ENCODE measurements around the gene PDE11A.
A peak's percentile ranks its signal among the peaks of the same experiment; 100 is the strongest.

PDE11A gene

GRCh38 chr2:177759443-177759842, 313.1 kb downstream of the PDE11A start:
- Histone ChIP-seq H3K9me3 (ENCODE audit: control insufficient read depth, low read length) (no peaks in the 10 kb centered on the region), H3K4me1 (ENCODE audit: control insufficient read depth, insufficient read depth, low read length, poor library complexity, severe bottlenecking) (peaks cover 9% of the 10 kb centered on the region), H3K36me3 (ENCODE audit: control insufficient read depth, insufficient read depth, low read length) (no peaks in the 10 kb centered on the region), H3K27ac (ENCODE audit: low read depth, low read length, severe bottlenecking) (no peak overlapping the region), H3K4me3 (ENCODE audit: extremely low read depth, insufficient read depth, low read length, poor library complexity, severe bottlenecking) (no peak overlapping the region)
- WGBS, 2 experiments (ENCODE audit: insufficient coverage in 2 of 2), result 83 to 91% methylated on average over 1 of the region's 3 CpGs

- H3K36me3 ChIP-seq (ENCODE audit: control insufficient read depth, insufficient read depth, low read length), result no peaks in the 10 kb centered on the region
- no peaks in the 10 kb centered on the region for H3K9me3 ChIP-seq (ENCODE audit: control insufficient read depth, low read length)
- peak overlapping the region; percentile 36 for H3K27ac ChIP-seq (ENCODE audit: low read depth, low read length, severe bottlenecking)
- 25 to 62% methylated on average over 3 to 8 of the region's 11 CpGs for WGBS, 2 experiments (ENCODE audit: insufficient coverage in 2 of 2)
- peaks cover 14% of the 10 kb centered on the region for H3K4me1 ChIP-seq (ENCODE audit: control insufficient read depth, insufficient read depth, low read length, poor library complexity, severe bottlenecking)
- H3K4me3 ChIP-seq (ENCODE audit: extremely low read depth, insufficient read depth, low read length, poor library complexity, severe bottlenecking), result no peak overlapping the region
Measured at GRCh38 chr2:177758591-177759371, 313.8 kb downstream of the PDE11A start.

- 83 to 100% methylated on average over 1 to 3 of the region's 4 CpGs for WGBS, 2 experiments (ENCODE audit: insufficient coverage in 2 of 2)
- H3K27ac ChIP-seq (ENCODE audit: low read depth, low read length, severe bottlenecking), result no peak overlapping the region
- H3K4me3 ChIP-seq (ENCODE audit: extremely low read depth, insufficient read depth, low read length, poor library complexity, severe bottlenecking), result no peak overlapping the region
- peaks cover 17% of the 10 kb centered on the region for H3K4me1 ChIP-seq (ENCODE audit: control insufficient read depth, insufficient read depth, low read length, poor library complexity, severe bottlenecking)
- no peaks in the 10 kb centered on the region for H3K36me3 ChIP-seq (ENCODE audit: control insufficient read depth, insufficient read depth, low read length)
- H3K9me3 ChIP-seq (ENCODE audit: control insufficient read depth, low read length), result no peaks in the 10 kb centered on the region
Measured at GRCh38 chr2:177756336-177756735, 316.2 kb downstream of the PDE11A start.

GRCh38 chr2:177754492-177754873, 318.1 kb downstream of the PDE11A start:
- no peak overlapping the region for H3K4me3 ChIP-seq (ENCODE audit: extremely low read depth, insufficient read depth, low read length, poor library complexity, severe bottlenecking)
- WGBS, 2 experiments (ENCODE audit: insufficient coverage in 2 of 2), result 88 to 100% methylated on average over 1 to 2 of the region's 4 CpGs

GRCh38 chr2:177753682-177754491, 318.7 kb downstream of the PDE11A start:
- 70% methylated on average over 3 of the region's 5 CpGs for WGBS, 2 experiments (ENCODE audit: insufficient coverage in 2 of 2)
- H3K36me3 ChIP-seq (ENCODE audit: control insufficient read depth, insufficient read depth, low read length), result no peaks in the 10 kb centered on the region
- H3K9me3 ChIP-seq (ENCODE audit: control insufficient read depth, low read length), result no peaks in the 10 kb centered on the region
- H3K4me1 ChIP-seq (ENCODE audit: control insufficient read depth, insufficient read depth, low read length, poor library complexity, severe bottlenecking), result peaks cover 17% of the 10 kb centered on the region
- H3K4me3 ChIP-seq (ENCODE audit: extremely low read depth, insufficient read depth, low read length, poor library complexity, severe bottlenecking), result no peak overlapping the region
- H3K27ac ChIP-seq (ENCODE audit: low read depth, low read length, severe bottlenecking), result peak overlapping the region; percentile 65

More at GRCh38 chr2:177754492-177754873, 318.1 kb downstream of the PDE11A start:
- H3K4me1 ChIP-seq (ENCODE audit: control insufficient read depth, insufficient read depth, low read length, poor library complexity, severe bottlenecking), result peaks cover 17% of the 10 kb centered on the region
- H3K27ac ChIP-seq (ENCODE audit: low read depth, low read length, severe bottlenecking), result peak overlapping the region; percentile 65
- no peaks in the 10 kb centered on the region for H3K9me3 ChIP-seq (ENCODE audit: control insufficient read depth, low read length)
- H3K36me3 ChIP-seq (ENCODE audit: control insufficient read depth, insufficient read depth, low read length), result no peaks in the 10 kb centered on the region

GRCh38 chr2:177748360-177748759, 324.2 kb downstream of the PDE11A start:
- Histone ChIP-seq H3K36me3 (ENCODE audit: control insufficient read depth, insufficient read depth, low read length) (no peaks in the 10 kb centered on the region), H3K4me1 (ENCODE audit: control insufficient read depth, insufficient read depth, low read length, poor library complexity, severe bottlenecking) (no peaks in the 10 kb centered on the region), H3K4me3 (ENCODE audit: extremely low read depth, insufficient read depth, low read length, poor library complexity, severe bottlenecking) (no peak overlapping the region), H3K27ac (ENCODE audit: low read depth, low read length, severe bottlenecking) (no peak overlapping the region), H3K9me3 (ENCODE audit: control insufficient read depth, low read length) (no peaks in the 10 kb centered on the region)
- no CpG with 5 or more reads among the region's 3 CpGs for whole genome bisulfite sequencing, 2 experiments (ENCODE audit: insufficient coverage in 2 of 2)

- no peak overlapping the region for H3K27ac ChIP-seq (ENCODE audit: low read depth, low read length, severe bottlenecking)
- no peak overlapping the region for H3K4me3 ChIP-seq (ENCODE audit: extremely low read depth, insufficient read depth, low read length, poor library complexity, severe bottlenecking)
- 84 to 100% methylated on average over 2 of the region's 4 CpGs for WGBS, 2 experiments (ENCODE audit: insufficient coverage in 2 of 2)
- no peaks in the 10 kb centered on the region for H3K4me1 ChIP-seq (ENCODE audit: control insufficient read depth, insufficient read depth, low read length, poor library complexity, severe bottlenecking)
- no peaks in the 10 kb centered on the region for H3K9me3 ChIP-seq (ENCODE audit: control insufficient read depth, low read length)
- H3K36me3 ChIP-seq (ENCODE audit: control insufficient read depth, insufficient read depth, low read length), result no peaks in the 10 kb centered on the region
Measured at GRCh38 chr2:177747384-177747783, 325.2 kb downstream of the PDE11A start.

- WGBS, 2 experiments (ENCODE audit: insufficient coverage in 2 of 2), result no CpG with 5 or more reads among the region's 2 CpGs
- H3K4me1 ChIP-seq (ENCODE audit: control insufficient read depth, insufficient read depth, low read length, poor library complexity, severe bottlenecking), result no peaks in the 10 kb centered on the region
- H3K4me3 ChIP-seq (ENCODE audit: extremely low read depth, insufficient read depth, low read length, poor library complexity, severe bottlenecking), result no peak overlapping the region
- H3K9me3 ChIP-seq (ENCODE audit: control insufficient read depth, low read length), result no peaks in the 10 kb centered on the region
- no peak overlapping the region for H3K27ac ChIP-seq (ENCODE audit: low read depth, low read length, severe bottlenecking)
- H3K36me3 ChIP-seq (ENCODE audit: control insufficient read depth, insufficient read depth, low read length), result no peaks in the 10 kb centered on the region
Measured at GRCh38 chr2:177746358-177746757, 326.2 kb downstream of the PDE11A start.

GRCh38 chr2:177745531-177745930, 327.0 kb downstream of the PDE11A start:
- no peaks in the 10 kb centered on the region for H3K4me1 ChIP-seq (ENCODE audit: control insufficient read depth, insufficient read depth, low read length, poor library complexity, severe bottlenecking)
- no peaks in the 10 kb centered on the region for H3K36me3 ChIP-seq (ENCODE audit: control insufficient read depth, insufficient read depth, low read length)
- no peaks in the 10 kb centered on the region for H3K9me3 ChIP-seq (ENCODE audit: control insufficient read depth, low read length)
- H3K4me3 ChIP-seq (ENCODE audit: extremely low read depth, insufficient read depth, low read length, poor library complexity, severe bottlenecking), result no peak overlapping the region
- H3K27ac ChIP-seq (ENCODE audit: low read depth, low read length, severe bottlenecking), result no peak overlapping the region
- WGBS, 2 experiments (ENCODE audit: insufficient coverage in 2 of 2), result 67 to 100% methylated on average over 1 of the region's 1 CpG

- WGBS, 2 experiments (ENCODE audit: insufficient coverage in 2 of 2), result no CpG with 5 or more reads among the region's 3 CpGs
- Histone ChIP-seq H3K36me3 (ENCODE audit: control insufficient read depth, insufficient read depth, low read length) (no peaks in the 10 kb centered on the region), H3K27ac (ENCODE audit: low read depth, low read length, severe bottlenecking) (no peak overlapping the region), H3K9me3 (ENCODE audit: control insufficient read depth, low read length) (no peaks in the 10 kb centered on the region), H3K4me3 (ENCODE audit: extremely low read depth, insufficient read depth, low read length, poor library complexity, severe bottlenecking) (no peak overlapping the region), H3K4me1 (ENCODE audit: control insufficient read depth, insufficient read depth, low read length, poor library complexity, severe bottlenecking) (no peaks in the 10 kb centered on the region)
Measured at GRCh38 chr2:177742851-177743250, 329.7 kb downstream of the PDE11A start.

- H3K9me3 ChIP-seq (ENCODE audit: control insufficient read depth, low read length), result no peaks in the 10 kb centered on the region
- 88 to 100% methylated on average over 2 of the region's 2 CpGs for WGBS, 2 experiments (ENCODE audit: insufficient coverage in 2 of 2)
- H3K36me3 ChIP-seq (ENCODE audit: control insufficient read depth, insufficient read depth, low read length), result no peaks in the 10 kb centered on the region
- no peak overlapping the region for H3K4me3 ChIP-seq (ENCODE audit: extremely low read depth, insufficient read depth, low read length, poor library complexity, severe bottlenecking)
- H3K27ac ChIP-seq (ENCODE audit: low read depth, low read length, severe bottlenecking), result no peak overlapping the region
- no peaks in the 10 kb centered on the region for H3K4me1 ChIP-seq (ENCODE audit: control insufficient read depth, insufficient read depth, low read length, poor library complexity, severe bottlenecking)
Measured at GRCh38 chr2:177741866-177742265, 330.7 kb downstream of the PDE11A start.

Data from mesodermal cell (in vitro differentiated cells).